A549 treated with AZD2906 at 1 μM for 4 hours (cell line): ENCODE data around the gene ZNF513. TPM values are rescaled to one million over a fixed set of nuclear protein-coding genes. Genes with fewer than 3 reads are reported as not detected.

Experiments used
- total RNA-seq: library from RNA; stranded (reverse); fragments of 200-300 nt; extraction: Qiagen RNA extraction; gene quantifications from 5 replicates; pipeline ENCODE4 v1.2.3, GENCODE V29; 2022

Gene ZNF513
- 11.8 to 14.7 TPM (median 13.8 TPM) in 5 replicates for total RNA-seq

GRCh38 chr2:27380626-27381545, at the start of gene ZNF513:
Gene ZNF513 (minus strand): TSS chr2:27380734. CDS start chr2:27380526, 208 bp downstream.

DNA sequence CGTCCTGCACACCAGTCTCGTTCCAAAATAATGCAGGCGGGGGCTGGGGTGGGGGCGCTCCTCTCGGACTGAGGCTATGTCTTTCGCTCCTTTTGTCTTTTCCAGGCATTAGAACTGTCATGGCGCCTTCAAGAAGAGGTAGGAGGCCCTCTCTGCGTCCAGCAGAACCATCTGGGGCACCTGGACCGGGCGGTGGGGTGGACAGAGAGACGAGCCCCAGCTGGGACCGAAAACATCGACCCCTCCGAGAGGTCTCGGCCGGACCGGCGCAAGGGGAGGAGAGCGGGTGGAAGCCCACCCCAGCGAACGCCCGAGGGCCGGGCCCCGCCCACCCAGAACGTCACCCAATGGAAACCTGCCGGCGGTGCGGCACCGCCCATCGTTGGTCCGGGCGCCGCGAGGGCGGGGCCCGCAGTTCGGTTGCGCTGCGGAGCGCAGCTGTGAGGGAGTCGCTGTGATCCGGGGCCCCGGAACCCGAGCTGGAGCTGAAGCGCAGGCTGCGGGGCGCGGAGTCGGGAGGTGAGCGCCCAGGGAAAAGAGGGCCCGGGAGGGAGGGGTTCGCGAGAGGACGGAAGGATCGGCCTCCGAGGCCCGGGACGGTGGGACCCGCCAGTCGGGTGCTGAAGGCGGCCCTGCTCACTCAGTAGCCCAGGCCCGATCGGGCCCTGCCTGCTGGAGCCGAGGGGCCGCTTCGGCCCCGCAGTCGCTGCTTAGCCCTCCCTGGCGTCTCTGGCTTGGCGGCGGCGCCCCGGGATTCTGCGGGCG, 47.9 kb upstream of the ZNF513 start, which contains the start of gene NRBP1:
Gene NRBP1 (plus strand): TSS at position 419 of the 765 bp plus-strand sequence. CDS start 4,643 bp downstream, outside the sequence.

DNA sequence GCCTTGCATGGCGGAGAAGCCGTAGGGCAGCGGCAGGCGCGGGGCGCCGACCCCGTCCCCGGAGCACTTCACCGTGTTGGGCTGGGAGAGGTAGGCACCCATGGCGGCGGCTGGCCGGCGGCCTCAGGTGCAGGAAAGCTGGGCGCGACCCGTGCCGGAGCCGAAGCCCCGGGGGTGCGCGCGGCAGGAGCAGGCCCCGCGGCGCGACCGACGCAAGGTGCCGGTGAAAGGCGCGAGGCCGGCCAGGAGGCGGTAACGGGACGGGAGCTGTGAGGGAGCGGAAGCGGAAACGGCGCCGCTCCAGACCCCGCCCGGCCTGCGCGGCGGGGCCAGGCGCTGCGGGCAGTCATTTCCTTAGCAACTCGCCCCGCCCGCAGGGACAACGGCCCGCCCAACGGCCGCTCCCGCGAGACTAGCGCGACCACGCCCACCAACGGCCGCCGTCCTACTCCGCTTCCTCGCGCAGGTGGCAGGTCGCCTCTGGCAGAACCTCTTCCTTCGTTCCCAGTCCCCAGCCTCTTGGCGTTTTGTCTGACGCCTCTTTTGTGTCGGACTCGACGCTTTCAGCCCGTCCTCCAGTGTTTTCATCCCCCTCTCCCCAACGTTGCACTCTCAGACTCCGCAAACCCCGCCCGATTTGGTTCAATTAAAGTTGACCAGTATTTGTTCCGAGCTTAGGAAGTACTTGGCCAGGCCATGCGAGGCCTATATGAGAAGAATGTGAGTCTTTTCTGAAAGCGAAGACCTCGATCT, 29.0 kb upstream of the ZNF513 start, which contains the start of gene PPM1G:
Gene PPM1G (minus strand): TSS at position 271 of the 753 bp plus-strand sequence. CDS start 169 bp downstream, at position 102.

DNA sequence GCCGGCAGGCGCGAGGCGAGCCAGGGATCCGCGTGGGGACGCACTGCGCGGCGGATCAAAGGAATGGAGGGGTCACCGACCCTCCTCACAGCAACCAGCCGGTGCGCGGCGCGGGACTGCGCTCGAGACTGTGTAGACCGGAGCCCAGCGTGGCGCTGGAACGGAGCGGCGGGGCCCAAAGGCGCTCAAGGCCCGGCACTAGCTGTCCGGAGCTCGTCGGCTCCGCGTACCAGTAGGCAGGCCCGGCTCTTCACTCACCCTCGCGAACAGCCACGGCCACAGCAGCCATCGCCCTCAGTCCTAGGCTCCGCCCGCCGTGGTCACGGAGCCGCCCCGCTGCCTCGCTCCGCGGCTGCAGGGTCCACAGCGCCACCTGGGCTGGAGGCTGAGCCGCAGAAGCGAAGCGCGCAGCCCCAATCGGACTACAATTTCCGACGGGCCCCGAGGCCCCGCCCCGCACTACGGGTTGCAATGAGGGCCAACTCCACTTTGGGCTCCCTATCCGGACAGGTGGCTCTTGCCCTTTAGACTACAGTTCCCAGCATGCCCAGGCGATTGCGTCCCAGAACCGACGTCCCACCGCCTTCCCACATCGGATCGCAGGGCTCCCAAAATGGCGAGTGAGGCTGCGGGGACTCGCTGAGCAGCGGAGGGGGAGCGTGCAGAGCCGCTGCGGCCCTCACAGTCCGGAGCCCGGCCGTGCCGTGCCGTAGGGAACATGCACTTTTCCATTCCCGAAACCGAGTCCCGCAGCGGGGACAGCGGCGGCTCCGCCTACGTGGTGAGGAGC, 10.3 kb downstream of the ZNF513 start, which contains the start of the genes EIF2B4 and SNX17:
Gene EIF2B4 (minus strand): TSS at position 313 of the 790 bp plus-strand sequence. CDS start 24 bp downstream, at position 289.
Gene SNX17 (plus strand): TSS at position 591 of the 790 bp plus-strand sequence. CDS start 128 bp downstream, at position 719.

DNA sequence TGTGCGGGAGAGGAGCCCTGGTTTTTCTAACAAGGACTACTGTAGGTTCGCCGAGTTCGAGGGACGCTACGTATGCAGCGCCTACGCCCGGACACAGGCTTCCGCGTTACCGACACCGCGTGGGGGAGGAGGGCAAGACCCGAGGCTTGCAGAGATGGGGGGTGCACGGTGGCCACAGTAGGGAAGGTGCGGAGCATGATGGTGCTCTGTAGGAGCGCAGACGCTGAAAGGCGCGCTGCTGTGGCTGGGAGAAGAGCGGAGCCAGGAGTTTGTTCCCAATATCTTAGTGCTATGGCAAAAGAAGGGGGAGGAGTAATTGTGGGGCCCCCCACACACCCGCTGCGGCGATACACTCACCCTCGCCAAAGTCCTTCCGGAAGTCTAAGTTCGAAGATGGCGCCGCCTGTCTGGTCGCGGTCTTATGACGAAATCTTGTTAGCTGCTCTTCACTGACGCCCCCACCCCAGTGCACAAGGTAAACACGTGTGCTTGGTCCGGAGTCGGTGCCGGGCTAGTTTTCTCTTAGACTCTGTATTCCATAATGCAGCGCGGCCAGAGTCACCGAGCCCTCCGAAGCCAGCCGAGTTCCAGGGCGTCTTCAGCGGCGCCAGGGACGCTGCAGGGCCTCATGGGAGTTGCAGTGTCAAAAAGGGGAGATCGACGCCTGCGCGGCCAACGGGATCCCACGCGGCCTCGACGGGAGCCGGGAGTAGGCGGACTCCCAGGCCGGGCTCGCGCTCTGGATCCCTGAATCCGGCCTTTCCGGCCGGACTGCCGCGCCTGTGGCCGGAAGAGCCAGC, 24.0 kb downstream of the ZNF513 start, which contains the start of gene GTF3C2:
Gene GTF3C2 (minus strand): TSS at position 383 of the 800 bp plus-strand sequence. CDS start 13,210 bp downstream, outside the sequence.

Other genes starting within 250 kb of the ZNF513 start
- gene PREB, start 246.1 kb downstream of the ZNF513 start, total RNA-seq, result 44.7 to 60.6 TPM (median 57.0 TPM) in 5 replicates
- not detected in 5 replicates for gene PRR30, start 241.3 kb downstream of the ZNF513 start, total RNA-seq
- gene TCF23, start 231.7 kb downstream of the ZNF513 start, total RNA-seq, result not detected in 5 replicates
- gene ATRAID, start 168.7 kb downstream of the ZNF513 start, total RNA-seq, result 211 to 221 TPM (median 213 TPM) in 5 replicates
- 56.8 to 66.0 TPM (median 63.6 TPM) in 5 replicates for gene SLC5A6, start 168.5 kb downstream of the ZNF513 start, total RNA-seq
- gene CAD, start 163.4 kb downstream of the ZNF513 start, total RNA-seq, result 49.7 to 63.9 TPM (median 61.7 TPM) in 5 replicates
- 2.6 to 3.4 TPM (median 3.2 TPM) in 5 replicates for gene SLC30A3, start 117.7 kb downstream of the ZNF513 start, total RNA-seq
- gene DNAJC5G, start 105.3 kb downstream of the ZNF513 start, total RNA-seq, result not detected in 5 replicates
- 0.82 to 1.2 TPM (median 0.95 TPM) in 5 replicates for gene TRIM54, start 98.3 kb downstream of the ZNF513 start, total RNA-seq
- 1.2 to 2.5 TPM (median 1.8 TPM) in 5 replicates for gene UCN, start 72.3 kb downstream of the ZNF513 start, total RNA-seq
- gene MPV17, start 57.6 kb downstream of the ZNF513 start, total RNA-seq, result 71.0 to 91.6 TPM (median 84.4 TPM) in 5 replicates
- gene GTF3C2, start 24.0 kb downstream of the ZNF513 start, total RNA-seq, result 56.0 to 61.4 TPM (median 59.5 TPM) in 5 replicates
- 52.8 to 60.6 TPM (median 55.7 TPM) in 5 replicates for gene EIF2B4, start 10.4 kb downstream of the ZNF513 start, total RNA-seq
- 135 to 144 TPM (median 142 TPM) in 5 replicates for gene SNX17, start 10.1 kb downstream of the ZNF513 start, total RNA-seq
- gene PPM1G, start 28.9 kb upstream of the ZNF513 start, total RNA-seq, result 156 to 166 TPM (median 158 TPM) in 5 replicates
- 122 to 134 TPM (median 129 TPM) in 5 replicates for gene NRBP1, start 47.9 kb upstream of the ZNF513 start, total RNA-seq
- gene KRTCAP3, start 61.6 kb upstream of the ZNF513 start, total RNA-seq, result 0.47 to 0.72 TPM (median 0.61 TPM) in 4 of 5 replicates, not detected in the other
- 7.7 to 8.7 TPM (median 8.3 TPM) in 5 replicates for gene IFT172, start 109.0 kb upstream of the ZNF513 start, total RNA-seq
- 4.2 to 5.4 TPM (median 4.5 TPM) in 5 replicates for gene FNDC4, start 114.5 kb upstream of the ZNF513 start, total RNA-seq
- 0.10 to 0.42 TPM (median 0.32 TPM) in 5 replicates for gene GCKR, start 116.1 kb upstream of the ZNF513 start, total RNA-seq
- 14.8 to 19.7 TPM (median 17.7 TPM) in 5 replicates for gene ZNF512, start 202.3 kb upstream of the ZNF513 start, total RNA-seq
- 3.4 to 4.4 TPM (median 4.0 TPM) in 5 replicates for gene CCDC121, start 248.3 kb upstream of the ZNF513 start, total RNA-seq
- 54.7 to 64.0 TPM (median 56.6 TPM) in 5 replicates for gene GPN1, start 248.3 kb upstream of the ZNF513 start, total RNA-seq